Glomerular endothelial cell (primary cell): ENCODE data around the gene CCN5. TPM values are rescaled to one million over a fixed set of nuclear protein-coding genes. Genes with fewer than 3 reads are reported as not detected.
"Not testable (repeated sequence)": the region's sequence is repeated elsewhere in the genome, so short reads cannot be mapped to it uniquely, and the experiment has no call there.

ENCODE experiments used
- DNase-seq: peaks from one replicate; pipeline ENCODE4 v3.0.0-alpha.2; 2011; ENCODE audit warnings: low read depth, low spot score; ENCODE audit errors: extremely low read depth
- total RNA-seq: library from RNA; depleted of rRNA; stranded (reverse); fragments of >200 nt; gene quantifications from 2 replicates; pipeline ENCODE4 v1.2.3, GENCODE V29; 2015

Gene CCN5
- total RNA-seq, 1 donor from 2014 or later: not detected

DNA sequence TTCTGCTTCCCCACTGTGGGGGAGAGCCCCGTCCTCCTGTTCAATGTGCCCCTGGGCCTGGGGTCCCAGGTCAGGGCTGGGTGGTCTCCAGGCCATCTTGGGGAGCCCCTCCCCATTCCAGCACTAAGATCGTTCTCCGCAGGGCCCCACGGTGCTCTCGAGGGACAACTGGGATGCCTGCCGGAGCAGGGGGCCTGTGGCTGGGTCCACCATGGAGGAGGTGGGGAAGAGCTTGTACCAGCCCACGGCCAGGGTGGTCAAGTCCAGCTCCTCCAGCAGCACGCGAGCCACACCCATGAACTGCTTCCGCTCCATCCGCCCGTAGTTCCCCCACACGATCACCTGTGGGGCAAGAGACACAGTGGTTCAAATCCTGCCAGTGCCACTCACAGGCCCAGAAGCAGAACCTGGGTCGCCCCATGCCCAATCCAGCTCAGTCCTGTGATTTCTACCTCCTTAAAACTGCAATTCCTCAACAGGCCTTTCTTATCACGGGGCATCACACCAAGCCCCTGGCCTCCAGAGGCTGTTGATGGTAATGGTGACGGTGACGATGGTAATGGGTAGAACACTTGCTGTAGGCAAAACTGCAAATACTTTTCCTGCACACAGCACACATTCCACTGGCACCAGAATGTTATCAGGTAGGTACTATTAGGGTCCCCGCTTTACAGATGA lies 41.0 kb downstream of the CCN5 start:
- no peak for DNase-seq

- DNase-seq: no peak
These were observed 41.8 kb downstream of the CCN5 start for GRCh38 chr20:44756956-44757355.

GRCh38 chr20:44758247-44759101 lies 43.3 kb downstream of the CCN5 start:
- no peak for DNase-seq

GRCh38 chr20:44759595-44759994 lies 44.4 kb downstream of the CCN5 start:
- DNase-seq: no peak

DNA sequence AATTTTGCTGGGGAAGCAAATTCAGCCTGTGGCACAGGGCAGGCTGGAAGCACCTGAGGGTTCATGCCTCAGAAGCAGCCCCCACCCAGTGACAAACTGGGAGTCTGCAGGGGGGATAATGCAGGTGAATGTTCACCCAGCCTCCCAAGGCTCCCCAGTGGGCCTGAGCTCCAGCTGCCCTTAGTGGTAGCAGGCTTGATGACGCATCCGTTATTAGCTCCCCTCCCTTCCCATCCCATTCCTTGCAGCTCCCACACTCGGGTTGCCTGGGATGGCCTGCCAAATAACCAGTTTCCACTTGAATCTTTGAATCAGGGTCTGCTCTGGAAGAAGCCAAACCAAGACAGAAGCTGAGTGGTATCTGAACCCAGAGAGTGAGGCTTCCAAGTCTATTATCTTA lies 46.3 kb downstream of the CCN5 start:
- no peak for DNase-seq

DNA sequence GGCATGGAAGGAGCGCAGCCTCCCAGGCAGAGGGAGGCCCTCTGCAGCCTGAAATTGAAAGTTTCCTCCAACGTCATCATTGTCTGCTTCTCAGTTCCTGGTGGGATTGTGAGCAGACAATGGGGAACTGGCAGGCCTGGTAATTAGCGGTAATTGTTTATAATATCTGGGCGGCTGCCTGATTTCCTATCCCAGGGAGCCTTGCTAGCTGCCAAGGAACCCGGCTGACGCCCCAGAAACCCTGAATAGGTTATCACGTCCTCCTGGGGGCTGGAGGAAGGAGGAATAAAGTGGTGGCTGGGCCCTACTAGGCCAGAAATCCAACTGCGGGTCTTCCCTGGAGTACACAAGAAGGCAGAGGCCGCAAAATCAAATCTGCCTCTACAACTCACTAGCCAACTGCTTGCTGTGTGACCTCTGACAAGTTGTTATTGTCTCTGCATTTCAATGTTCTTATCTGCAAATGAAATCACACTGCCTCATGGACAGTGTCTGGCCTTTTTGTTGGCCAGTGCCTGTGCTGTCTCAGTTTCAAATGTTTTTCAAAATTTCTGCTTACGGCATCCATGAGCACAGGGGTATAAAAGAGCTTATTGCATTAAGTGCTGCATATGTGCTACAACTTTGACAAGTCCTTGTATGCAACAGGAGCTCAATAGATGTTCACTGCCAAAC lies 47.4 kb downstream of the CCN5 start:
- no peak for DNase-seq

DNA sequence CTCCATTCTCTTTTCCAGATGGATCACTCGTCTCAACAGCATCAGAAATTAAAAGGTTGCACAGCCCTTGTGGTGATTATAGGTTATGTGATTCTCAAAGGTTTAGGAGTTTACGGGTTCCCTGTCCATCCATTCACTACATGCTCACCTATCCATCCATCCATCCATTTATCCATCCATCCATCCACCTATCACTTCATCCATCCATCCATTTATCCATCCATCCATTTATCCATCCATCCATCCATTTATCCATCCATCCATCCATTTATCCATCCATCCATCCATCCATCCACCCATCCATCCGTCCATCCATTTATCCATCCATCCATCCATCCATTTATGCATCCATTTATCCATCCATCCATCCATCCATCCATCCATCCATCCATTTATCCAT lies 48.6 kb downstream of the CCN5 start:
- DNase-seq: not testable (repeated sequence)

DNA sequence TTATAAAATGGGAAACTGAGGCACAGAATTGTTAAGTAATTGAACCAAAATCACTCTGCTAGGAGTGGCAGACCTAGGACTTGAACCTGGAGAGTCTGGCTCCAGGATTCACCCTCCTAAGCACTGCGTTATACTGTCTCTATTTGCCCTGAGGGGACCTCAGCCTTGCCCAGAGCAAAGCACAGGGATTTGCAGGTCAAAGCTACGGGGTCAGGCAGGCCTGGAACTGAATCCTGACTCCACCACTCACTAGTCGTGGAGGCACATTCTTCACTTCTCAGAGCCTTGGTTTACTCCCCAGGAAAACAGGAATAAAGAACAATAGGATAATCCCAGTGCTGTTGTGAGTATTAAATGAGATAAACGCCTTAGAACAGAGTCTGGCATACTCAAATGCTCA lies 49.9 kb downstream of the CCN5 start:
- no peak for DNase-seq

DNA sequence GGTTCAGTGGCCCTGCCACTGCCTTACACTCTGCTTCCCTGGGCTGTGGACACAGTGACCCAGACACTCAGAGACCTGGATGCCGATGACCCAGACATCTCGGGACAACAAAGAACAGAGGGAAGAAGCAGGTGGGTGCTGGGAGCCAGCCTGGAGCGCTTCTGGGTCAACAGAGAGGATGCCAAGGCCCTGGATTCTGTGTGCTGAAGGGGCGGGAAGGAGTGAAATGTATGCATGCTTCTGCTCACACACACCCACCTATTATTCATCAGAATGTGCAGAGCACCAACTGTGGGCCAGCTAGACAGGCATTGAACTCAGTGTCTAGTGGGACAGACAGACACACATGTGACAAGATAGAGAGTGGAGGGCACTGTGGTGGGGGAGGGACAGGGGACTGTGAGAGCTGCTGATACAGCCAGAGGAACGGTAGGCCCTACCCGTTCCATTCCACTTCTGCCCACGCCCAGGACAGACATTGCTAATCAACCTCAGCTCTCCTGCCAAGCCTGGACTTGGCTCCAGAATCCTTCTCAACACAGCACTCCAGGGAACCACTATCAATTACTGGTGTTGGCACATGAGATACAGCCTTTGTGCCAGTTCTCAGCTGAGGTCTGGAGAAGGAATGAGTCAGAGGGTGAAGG lies 50.7 kb downstream of the CCN5 start:
- no peak for DNase-seq

GRCh38 chr20:44768256-44768655 lies 53.1 kb downstream of the CCN5 start:
- DNase-seq: no peak

DNA sequence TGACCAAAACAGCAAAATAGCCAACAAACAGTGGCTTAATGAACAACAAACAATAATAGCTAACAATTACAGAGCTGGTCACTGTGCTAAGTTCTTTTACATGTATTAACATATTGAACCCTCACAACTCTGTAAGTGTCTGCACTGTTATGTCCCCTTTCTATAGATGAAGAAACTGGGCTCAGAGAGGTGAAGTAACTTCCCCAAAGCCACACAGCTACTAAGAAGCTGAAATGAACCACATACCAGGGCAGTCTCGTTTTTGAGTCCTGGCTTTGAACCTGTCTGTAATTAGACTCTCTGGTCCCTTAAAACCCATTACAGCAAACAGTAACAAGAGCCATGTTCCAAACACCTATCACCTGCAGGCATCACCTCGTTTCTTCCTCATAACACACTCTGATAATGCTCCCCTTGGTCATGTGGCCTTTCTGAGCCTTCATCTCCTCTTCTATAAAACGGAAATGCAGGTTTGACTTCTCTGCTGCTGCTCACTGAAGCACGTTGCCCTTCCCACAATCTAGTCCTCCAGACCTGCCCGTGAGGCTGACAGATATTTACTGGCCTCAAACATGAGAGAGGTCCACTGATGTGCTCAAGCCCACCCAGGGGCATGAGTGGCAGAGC lies 53.8 kb downstream of the CCN5 start:
- no peak for DNase-seq

- DNase-seq: no peak
These were observed 54.3 kb downstream of the CCN5 start for GRCh38 chr20:44769481-44769863.

GRCh38 chr20:44770484-44771171 lies 55.5 kb downstream of the CCN5 start:
- DNase-seq: no peak

GRCh38 chr20:44771172-44771535 lies 56.0 kb downstream of the CCN5 start:
- DNase-seq: no peak

DNA sequence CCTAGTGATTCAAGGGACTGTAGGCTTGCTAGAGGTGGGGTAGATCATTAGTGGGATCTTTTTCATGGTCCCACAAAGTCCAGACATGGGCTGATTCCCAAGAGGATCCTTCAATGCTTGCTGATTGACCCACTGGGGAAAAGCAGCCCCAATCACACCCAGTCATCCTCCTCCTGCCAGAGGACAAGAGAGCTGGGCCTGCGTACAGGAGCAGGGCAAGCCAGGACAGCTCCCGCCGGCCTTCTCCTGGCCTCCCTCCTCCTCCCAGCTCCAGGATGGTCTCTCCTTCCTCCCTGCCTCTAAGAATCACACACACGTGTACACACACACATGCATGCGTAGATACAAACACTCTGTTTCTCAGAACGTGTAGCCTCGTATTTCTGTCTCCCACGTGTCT lies 57.5 kb downstream of the CCN5 start:
- DNase-seq: no peak

DNA sequence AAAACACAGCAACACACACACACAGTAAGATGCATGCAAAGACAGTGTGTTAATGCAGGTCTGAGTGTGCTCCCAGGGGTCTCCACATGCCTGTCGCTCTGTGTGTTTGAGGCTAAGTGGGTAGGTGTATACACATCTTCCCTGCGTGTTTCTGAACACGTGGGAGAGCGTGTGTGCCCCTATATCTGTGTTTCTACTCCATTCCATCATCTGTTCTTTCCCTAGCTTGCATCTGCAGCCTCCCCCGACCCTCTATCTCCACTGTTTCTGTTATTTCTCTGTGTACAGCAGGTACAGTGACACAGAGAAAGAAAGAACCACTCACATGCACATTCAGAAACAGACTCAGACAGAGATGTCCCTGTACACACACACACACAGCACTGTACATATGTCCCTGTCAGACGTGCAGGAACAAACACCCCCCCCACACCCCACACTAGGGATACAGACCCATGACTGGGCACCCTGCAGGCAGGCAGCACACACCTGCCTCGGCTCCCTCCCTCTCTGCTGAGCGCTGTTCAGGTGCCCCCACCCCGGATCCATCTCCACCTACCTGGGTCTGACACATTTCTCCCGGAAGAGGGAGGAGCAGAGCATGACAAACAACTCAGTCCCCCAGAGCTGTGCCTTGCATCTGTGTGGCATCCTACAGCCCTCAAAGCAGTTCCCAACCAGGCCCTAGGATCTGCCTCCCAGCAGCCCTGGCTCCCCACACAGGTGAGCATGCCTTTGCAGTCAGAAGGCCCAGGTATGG lies 58.1 kb downstream of the CCN5 start:
- DNase-seq: no peak

- DNase-seq: no peak
These were observed 61.8 kb downstream of the CCN5 start for GRCh38 chr20:44776980-44777379.
